ENCODE results near the gene RITA1. TPM values are rescaled to one million over a fixed set of nuclear protein-coding genes. Genes with fewer than 3 reads are reported as not detected.

RITA1 gene
- total RNA-seq, result 10 to 100 TPM; 12.2 to 26.9 TPM

DNA sequence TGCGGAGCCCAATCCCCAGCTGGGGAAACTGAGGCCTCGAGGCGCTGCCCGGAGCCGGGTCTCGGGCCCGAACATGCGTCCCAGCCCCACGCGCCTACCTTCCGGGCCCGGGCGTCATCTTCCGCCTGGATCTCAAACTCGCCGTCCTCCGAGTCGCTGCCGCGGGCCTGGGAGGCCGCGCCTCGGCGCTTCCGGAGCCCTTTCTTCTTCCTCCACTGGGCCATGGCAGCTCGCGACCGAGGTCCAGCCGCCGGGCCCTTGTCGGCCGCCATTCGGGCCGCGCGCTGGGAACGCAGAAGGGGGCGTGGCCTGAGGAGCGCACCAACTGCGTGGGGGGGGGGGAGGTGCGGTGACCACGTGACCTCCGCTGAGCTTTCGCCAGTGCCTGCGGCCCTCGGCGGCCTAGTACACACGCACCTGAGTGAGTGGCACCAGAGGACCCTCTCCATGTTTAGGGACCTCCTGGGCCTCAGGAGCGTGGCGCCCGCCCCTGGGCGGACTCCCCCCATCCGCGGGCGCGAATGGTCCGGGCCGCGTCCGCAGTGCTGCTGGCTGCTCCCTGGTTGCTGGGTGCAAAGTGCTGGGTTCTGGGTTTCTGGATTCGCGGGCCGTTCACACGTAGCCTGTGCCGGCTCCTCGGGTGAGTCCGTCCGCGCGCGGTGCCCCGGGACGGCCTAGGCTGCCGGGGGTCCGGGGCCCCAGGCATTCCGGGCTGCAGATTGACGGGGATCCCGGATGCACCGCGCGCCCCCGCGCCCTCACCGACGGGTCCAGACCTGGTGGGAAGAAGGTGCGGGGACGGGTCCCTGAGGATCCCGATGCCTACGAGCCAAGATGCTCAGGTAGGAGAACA is at the start of gene RITA1, which contains the start of gene DDX54:
RITA1 (plus strand) TSS at position 542 of the 853 bp plus-strand sequence. CDS start 1,026 bp downstream, outside the sequence.
DDX54 (minus strand) TSS at position 299 of the 853 bp plus-strand sequence; CDS start at position 272, 27 bp downstream.
- Histone ChIP-seq H3K4me1 (ENCODE audit: control insufficient read depth in 1 of 2, low read depth in 2 of 2) (peaks cover 22 to 36% of the 10 kb centered on the region in 2 donors), H3K27ac (peak within 1 kb of the TSS; percentile 97), H3K9me3 (no peaks in the 10 kb centered on the region), H3K36me3 (peaks cover 5% of the 10 kb centered on the region), H3K27me3 (replicated peaks; ENCODE audit: insufficient read depth) (no peaks in the 10 kb centered on the region), H3K4me3 (peak within 1 kb of the TSS; percentile 98)
- TF ChIP-seq CTCF (IDR thresholded peaks at IDR 0.05), result no peak
- DNase-seq (ENCODE audit: low spot score), result no peak
- peak; percentile 83 for ATAC-seq (ENCODE audit: insufficient number of reproducible peaks, low FRiP score, low read depth)

DNA sequence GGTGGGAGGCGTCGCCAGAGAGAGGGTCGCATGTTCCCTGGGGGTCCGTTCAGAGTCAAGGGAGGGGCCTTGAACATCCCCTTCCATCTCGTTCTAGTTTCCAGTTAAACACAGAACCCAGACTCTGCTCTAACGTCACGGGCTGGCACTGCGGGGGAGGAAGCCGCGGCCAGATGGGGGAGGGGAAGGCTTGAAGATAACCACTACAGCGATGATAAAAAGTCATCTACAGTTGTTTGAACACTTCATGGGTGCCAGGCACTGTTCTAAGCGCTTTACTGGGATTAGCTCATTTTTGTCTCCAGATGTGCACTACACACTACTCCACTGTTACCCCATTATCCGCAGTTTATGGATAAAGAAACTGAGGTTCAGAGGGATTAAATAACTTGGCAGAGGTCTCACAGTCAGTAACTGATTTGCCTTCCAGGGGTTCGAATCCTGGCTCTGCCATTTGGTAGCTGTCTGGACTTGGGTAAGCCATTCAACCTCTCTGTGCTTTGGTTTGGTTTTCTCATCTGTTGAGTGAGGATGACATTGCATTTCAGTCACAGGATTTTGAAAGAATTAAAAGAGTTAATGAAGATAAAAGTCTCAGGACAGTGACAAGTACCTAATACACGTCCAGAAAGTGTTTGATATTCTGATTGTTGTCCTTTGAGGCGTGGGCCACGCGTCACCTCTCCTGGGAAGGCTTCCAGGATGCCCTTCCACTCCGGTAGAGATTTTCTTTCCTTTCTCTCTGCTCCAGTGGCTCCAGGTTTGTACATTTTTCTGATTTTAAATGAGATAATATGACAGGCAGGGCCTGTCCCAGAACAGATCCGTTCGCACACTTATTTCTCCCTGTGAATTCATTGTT is 49.2 kb upstream of the RITA1 start:
- H3K4me1 ChIP-seq (ENCODE audit: control insufficient read depth in 1 of 2, low read depth in 2 of 2), result peaks cover 0 to 3% of the 10 kb centered on the region in 2 donors
- DNase-seq (ENCODE audit: low spot score) (no peak), ATAC-seq (ENCODE audit: insufficient number of reproducible peaks, low FRiP score, low read depth) (no peak)
- no peaks in the 10 kb centered on the region for H3K27me3 ChIP-seq (replicated peaks; ENCODE audit: insufficient read depth)
- H3K4me3 ChIP-seq, result no peak overlapping the region
- no peak overlapping the region for H3K27ac ChIP-seq
- H3K9me3 ChIP-seq, result no peaks in the 10 kb centered on the region
- no peaks in the 10 kb centered on the region for H3K36me3 ChIP-seq
- TF ChIP-seq CTCF (IDR thresholded peaks at IDR 0.05), result no peak

DNA sequence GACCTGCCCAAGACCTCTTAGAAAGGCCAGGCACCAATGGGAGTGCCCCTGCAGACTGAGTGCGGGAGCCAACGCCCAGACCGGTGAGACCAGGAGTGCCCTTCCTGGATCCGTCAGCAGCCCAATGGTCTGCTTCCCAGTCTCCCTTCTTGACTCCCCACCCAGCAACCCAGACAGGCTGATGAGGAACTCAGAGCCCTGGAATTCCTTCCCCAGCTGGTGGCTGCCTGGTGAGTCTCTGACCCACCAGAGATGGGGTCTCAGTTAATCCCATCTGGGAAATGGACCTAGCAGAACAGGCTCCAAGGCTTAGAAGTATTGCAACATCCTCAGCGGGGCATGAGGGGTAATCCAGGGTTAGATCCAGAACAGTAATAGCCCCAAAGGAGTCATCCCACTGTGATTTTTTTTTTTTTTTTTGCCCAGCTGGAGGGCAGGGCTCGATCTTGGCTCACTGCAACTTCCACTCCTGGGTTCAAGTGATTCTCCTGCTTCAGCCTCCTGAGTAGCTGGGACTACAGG is 48.5 kb upstream of the RITA1 start:
- Histone ChIP-seq H3K27me3 (replicated peaks; ENCODE audit: insufficient read depth) (no peaks in the 10 kb centered on the region), H3K27ac (no peak overlapping the region), H3K4me3 (no peak overlapping the region), H3K9me3 (no peaks in the 10 kb centered on the region), H3K36me3 (no peaks in the 10 kb centered on the region), H3K4me1 (ENCODE audit: control insufficient read depth in 1 of 2, low read depth in 2 of 2) (peaks cover 0 to 3% of the 10 kb centered on the region in 2 donors)
- TF ChIP-seq CTCF (IDR thresholded peaks at IDR 0.05), result no peak
- DNase-seq (ENCODE audit: low spot score) (no peak), ATAC-seq (ENCODE audit: insufficient number of reproducible peaks, low FRiP score, low read depth) (no peak)

DNA sequence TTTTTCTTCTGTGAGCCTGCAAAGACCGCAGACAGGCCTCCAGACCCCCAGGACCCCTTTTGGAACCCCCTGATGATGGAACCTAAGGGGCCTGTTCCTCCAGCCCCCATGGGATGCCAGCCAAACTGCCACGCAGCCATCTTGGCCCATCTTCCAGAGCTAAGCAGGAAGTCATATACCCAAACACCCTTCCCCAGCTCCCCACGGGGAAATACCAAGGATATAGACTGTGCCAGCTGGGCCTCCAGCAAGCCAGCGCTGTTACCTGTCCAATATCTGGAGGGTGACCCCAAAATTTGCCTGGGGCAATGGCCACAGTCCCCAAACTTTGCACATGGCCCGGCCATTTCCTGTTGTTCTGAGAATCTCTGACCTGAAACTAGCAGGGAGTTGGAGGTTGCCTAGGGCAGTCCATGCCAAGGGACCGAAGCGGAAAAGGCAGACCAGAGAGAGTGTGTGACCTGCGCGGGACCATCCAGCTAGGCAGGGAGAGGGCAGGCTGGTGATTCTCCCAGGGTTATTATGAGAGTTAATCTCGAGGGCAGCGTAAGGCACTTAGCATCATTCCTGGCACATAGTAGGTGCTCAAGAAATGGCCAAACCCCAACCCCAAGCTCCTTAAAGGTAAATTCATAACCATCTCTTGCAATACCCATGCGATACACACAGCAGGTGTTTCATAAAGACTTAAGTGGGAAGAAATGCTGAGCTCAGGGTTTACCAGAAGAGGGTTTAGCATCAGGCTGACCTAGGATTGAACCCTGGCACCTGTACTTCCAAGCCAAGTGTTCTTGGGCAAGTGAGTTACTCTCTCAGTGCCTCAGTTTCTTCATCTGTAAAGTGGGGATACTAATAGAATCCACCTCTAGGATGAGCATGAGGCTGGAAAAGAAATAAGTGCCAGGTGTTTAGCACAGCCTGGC is 47.4 kb upstream of the RITA1 start:
- Histone ChIP-seq H3K9me3 (no peaks in the 10 kb centered on the region), H3K4me1 (ENCODE audit: control insufficient read depth in 1 of 2, low read depth in 2 of 2) (peaks cover 0 to 3% of the 10 kb centered on the region in 2 donors), H3K4me3 (no peak overlapping the region), H3K27ac (no peak overlapping the region), H3K27me3 (replicated peaks; ENCODE audit: insufficient read depth) (no peaks in the 10 kb centered on the region), H3K36me3 (no peaks in the 10 kb centered on the region)
- TF ChIP-seq CTCF (IDR thresholded peaks at IDR 0.05), result no peak
- ATAC-seq (ENCODE audit: insufficient number of reproducible peaks, low FRiP score, low read depth) (no peak), DNase-seq (ENCODE audit: low spot score) (no peak)
